HG02852 (cell line): Measurements from ENCODE around the gene SLC26A4.
"Not testable (repeated sequence)": the region's sequence is repeated elsewhere in the genome, so short reads cannot be mapped to it uniquely, and the experiment has no call there.

ENCODE experiments used
- ATAC-seq: cut with Tn5 transposase; IDR thresholded peaks from one replicate; pipeline ENCODE4 v1.9.1; 2021; ENCODE audit warnings: mild to moderate bottlenecking, moderate library complexity; ENCODE audit not compliant: unreplicated experiment

SLC26A4 gene

DNA sequence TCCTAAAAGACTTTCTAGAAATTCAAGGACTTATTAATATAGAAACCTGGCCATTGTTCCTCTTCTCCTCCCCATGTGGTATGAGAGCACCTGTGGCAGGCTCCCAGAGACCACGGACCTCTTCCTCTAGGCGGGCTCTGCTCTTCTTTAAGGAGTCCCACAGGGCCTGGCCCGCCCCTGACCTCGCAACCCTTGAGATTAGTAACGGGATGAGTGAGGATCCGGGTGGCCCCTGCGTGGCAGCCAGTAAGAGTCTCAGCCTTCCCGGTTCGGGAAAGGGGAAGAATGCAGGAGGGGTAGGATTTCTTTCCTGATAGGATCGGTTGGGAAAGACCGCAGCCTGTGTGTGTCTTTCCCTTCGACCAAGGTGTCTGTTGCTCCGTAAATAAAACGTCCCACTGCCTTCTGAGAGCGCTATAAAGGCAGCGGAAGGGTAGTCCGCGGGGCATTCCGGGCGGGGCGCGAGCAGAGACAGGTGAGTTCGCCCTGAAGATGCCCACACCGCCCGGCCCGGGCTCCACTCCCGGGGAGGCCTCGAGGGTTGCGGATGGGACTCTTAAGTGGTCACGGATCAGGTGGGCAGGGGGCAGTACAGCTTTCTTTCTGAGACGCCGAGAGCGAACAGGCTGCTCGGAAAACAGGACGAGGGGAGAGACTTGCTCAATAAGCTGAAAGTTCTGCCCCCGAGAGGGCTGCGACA is at the start of gene SLC26A4:
SLC26A4 (plus strand) TSS at position 448 of the 700 bp plus-strand sequence. CDS start 814 bp downstream, outside the sequence.
- ATAC-seq, result no peak

DNA sequence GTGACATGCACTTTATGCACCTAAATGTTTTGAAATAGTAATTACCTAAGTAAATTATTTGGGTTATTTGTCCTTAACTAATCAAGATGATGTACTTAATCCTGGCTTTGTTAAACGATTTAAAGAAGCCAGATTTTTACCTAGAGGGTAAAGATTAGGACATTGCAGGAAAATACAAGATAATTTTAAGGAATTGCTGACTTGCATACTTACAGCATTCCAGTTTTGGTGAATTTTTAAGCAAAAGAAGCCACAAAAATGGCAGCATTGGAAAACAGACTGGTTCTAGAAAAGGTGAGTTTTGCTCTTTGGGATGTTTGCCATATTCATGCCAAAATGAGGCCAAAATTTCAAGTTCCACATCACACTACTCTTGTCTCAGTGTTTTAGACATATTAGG is 47.2 kb upstream of the SLC26A4 start:
- no peak for ATAC-seq

DNA sequence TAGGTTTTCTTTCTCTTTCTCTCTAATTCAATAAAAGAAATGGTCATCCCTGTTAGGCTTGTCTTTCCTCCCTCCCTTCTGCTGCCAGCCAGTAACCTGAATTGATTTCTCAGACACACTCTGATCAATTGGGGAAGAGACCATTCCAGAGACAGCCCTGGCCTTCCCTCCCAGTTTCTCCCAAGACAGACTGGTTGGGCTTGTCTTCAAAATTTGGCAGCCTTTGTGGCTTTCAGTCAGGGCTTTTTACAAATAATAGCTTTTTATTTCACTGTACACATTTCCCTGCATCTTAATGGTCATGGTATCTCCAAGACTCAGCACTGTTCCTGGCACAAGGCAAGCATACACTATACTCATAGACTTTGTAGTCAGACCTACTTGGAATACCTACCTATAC is 46.7 kb upstream of the SLC26A4 start:
- ATAC-seq, result no peak

DNA sequence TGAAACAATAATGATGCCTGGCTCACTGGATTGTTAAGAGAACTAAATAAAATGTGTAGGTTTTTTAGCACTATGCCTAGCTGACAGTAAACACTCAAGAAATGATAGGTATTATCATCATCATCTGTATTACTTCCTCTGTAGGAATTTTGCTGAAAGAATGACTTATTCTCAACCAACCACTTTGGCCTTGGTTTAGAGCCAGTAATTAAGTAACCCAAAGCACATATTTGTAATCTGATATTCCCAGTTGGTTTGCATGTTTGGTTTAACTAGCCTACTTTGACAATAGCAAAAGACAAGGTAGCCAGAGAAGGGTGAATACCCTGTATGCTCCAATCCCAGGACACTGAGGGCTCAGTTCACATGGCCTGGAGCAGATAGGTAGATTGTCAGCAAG is 46.2 kb upstream of the SLC26A4 start:
- ATAC-seq, result no peak

DNA sequence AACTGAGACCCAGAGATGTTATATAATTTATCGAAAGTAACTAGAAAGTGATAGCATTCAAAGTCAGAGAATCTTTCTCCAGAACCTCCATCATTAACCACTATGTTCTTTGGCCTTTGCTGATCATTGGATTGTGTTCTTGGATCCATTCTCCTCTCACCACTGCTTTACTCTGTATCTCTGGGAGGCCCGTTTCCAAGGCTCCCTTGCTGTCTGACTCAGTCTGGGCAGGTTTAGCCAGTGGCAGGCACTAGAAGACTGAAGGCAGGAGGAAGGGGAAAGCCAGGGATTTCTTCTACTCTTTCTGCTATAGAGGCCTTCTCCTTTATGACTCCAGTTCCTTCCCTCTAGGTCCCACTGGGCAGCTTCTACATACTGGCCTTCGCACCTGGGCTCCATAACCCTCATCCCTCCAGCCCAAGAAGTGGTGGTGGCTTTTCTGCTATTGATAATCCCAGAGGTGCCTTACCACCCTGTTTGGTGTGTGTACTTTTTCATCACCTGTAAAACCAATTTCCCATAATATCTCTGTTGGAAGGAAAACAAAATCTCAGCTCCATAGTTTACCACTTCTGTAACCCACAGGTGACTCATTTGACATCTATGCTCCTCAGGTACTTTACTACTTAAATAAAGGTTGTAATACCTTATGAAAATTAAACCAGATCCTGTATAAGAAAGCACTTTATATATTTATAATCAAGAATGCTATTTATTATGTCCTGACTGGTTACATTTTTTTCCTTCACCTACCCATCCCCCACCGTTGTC is 44.5 kb upstream of the SLC26A4 start:
- ATAC-seq, result no peak

DNA sequence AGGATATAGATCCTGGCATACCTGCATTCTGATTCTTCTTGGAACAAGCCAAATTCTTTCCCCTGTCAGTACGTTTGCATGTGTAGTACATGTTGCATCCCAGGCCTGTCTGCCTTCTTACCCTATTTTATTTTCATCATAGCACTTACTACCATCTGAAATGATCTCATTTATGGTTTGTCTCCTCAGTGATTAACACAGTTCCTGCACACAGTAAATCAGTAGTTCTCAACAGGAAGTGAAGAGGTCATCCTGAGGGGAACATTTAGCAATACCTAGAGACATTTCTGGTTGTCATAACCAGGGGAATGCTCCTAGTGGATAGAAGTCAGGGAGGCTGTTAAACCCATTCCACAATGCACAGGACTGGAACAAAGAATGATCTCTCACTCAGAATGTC is 38.2 kb upstream of the SLC26A4 start:
- ATAC-seq, result no peak

DNA sequence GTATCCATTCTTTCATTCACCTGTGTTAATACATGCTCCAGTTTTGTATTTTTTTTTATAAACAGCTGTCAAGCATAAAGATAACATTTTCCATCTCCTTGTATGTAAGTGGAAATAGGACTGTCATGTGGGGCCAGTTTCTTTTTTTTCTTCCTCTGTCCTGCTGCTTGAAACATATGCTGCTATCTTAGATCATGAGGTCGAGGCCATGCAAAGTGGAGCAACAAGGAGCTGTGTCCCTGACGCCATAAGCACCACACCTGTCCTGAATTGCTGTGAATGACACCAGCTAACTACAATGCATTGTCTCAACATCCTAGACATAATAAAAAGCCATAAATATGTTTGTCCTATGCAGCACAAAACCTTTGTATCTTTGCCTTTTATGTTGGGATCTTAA is 37.7 kb upstream of the SLC26A4 start:
- ATAC-seq, result no peak

DNA sequence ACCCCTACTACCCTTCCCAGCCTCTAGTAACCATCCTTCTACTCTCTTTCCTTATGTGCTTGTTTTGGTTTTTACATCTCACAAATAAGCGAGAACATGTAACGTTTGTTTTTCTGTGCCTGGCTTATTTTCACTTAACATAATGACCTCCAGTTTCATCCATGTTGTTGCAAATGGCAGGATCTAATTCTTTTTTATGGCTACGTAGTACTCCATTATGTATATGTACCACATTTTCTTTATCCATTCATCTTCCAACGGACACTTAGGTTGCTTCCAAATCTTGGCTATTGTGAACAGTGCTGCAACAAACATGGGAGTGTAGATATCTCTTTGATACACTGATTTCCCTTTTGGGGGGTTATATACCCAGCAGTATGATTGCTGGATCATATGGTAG is 33.6 kb upstream of the SLC26A4 start:
- ATAC-seq, result no peak

DNA sequence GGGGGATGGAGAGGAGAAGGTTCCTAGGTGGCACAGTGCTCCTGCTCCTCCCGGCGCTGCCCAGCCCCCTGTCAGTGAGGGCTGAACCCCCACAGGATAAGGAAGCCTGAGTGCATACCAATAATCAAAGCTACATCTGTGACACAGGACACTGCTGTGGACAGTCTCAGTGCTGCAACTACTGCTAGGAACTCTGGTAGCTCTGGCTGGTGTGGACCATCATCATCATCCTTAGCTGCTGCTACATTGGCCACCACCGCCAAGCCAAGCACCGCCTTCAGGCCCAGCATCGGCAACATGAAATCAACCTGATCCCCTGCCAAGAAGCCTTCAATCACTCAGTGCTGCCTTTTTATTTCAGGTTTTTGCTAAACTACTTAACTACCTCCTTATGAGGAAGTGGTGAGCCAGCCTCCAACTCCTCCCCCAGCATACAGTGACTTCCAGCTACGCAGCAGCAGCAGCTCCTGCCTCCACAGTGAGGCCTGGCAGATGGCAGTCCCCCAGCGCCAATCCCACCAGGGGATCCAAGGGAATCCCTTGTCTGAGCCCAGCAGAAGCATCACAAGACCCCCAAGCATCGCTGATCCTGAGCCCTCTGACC is 32.1 kb upstream of the SLC26A4 start:
- ATAC-seq, result no peak

DNA sequence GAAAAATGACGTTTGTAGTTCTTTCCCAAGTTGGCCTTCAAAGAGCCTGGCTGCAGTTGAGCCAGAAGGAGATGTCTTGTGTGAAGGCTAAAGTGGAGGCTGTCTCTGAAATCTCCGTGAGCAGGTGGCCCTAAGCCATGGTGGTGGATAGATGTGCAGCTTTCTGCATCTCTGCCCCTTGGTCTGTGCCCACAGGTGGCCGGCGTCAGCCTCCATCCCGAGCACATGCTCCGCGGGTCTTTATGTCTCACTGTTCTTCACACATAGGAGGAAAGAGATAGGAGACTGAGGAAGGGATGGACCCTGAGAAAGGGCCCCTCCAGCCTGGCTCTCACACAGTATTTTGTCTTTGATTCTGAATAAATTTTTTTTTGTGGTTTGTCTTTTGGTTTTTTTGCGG is 30.3 kb upstream of the SLC26A4 start:
- ATAC-seq, result no peak

DNA sequence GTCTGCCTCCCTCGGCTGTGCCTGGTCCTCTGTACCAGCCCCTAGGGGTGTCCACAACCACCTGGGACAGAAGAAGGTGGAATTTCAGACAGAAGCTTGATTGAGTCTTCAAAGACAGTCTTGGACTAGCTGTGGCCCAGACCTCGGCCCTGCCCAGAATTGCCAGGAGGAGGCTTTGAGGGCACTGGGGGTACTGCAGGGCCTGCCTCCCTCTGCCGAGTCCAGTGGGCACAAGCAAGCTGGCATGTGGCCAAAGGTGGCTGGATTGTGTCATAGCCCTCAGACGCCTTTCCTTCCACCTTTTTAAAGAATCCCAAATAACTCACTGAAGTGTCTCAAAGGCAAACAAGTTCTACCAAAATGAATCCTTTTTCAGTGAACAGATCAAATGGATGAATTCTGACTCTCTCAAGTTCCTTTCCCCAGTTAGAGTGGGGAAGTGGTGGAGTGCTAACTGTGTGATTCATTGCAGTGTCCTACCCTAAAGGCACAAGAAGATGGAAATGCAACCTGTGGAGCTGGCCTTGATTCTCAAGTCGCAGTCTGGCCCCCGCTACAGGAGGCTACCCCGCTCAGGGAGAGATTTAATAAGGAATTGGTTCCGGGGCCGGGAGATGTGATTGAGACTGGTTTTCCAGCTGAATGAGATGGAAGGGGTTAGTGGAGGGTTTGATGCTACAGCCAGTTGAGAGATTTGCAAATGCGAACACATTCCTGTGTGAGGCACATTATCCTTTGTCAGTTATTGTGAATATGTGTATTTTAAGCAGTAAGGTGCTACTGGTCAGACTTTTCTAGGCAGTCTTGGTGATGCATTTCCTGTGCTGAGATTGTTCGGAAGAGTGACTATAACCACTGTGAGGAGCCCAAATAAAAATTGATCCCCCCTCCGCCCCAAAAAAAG is 28.8 kb upstream of the SLC26A4 start:
- no peak for ATAC-seq

DNA sequence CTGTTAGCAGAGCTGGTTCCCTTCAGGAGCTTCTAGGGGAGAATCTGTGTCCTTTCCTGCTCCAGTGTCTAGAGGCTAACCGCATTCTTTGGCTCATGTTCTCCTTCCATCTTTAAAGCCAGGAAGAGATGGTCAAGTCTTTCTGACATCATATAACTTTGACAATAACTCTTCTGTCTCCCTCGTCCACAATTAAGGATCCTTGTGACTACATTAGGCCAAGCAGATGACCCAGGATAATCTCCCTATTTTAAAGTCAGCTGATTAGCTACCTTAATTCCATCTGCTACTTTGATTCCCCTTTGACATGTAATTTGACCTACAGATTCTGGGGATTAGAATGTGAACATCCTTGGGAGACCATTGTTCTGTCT is 28.1 kb upstream of the SLC26A4 start:
- ATAC-seq, result no peak

DNA sequence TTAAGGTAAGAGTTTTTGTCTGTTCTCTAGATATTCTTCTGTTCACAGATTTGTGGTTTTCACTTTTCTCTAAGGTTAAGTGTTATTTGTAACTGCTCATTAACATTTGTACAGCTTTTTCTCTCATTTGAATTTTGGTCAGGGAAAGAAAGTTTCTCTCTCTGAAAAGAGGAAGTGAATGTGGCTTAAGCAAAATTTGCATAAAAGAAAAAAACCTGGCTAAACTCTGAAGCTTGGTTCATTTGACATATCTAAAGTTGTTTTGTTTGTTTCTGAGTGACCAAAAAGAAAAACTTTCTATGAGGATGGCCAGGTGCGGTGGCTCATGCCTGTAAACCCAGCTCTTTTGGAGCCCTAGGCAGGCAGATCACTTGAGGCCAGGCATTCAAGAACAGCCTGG is 22.0 kb upstream of the SLC26A4 start:
- peak; percentile 93 for ATAC-seq

DNA sequence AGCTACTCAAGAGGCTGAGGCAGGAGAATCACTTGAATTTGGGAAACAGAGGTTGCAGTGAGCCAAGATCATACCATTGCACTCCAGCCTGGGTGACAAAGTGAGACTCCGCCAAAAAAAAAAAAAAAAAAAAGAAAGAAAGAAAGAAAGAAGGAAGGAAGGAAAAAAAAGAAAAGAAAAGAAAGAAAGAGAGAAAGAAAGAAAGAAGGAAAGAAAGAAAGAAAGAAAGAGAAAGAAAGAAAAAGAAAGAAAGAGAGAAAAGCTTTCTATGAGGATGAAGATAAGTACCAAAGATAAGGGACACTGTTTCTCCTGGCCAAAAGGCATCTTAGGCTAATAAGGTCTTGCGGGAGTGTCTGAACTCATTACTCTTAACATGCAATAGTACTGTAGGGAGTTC is 21.6 kb upstream of the SLC26A4 start:
- ATAC-seq, result not testable (repeated sequence)

DNA sequence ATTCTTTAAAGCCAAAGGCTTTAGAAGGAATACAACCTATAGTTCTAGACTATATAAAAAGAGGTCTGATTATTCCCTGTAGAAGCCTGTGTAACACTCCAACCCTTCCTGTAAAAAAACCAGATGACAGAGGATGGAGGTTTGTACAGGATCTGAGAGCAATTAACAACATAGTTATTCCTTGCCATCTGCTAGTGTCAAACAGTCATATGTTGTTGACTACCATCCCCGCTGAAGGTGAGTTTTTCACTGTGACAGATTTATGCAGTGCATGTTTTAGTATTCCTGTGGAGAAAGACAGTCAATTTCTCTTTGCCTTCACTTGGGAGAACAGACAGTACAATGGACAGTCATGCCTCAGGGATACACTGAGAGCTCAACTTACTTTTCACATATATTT is 19.0 kb upstream of the SLC26A4 start:
- no peak for ATAC-seq

DNA sequence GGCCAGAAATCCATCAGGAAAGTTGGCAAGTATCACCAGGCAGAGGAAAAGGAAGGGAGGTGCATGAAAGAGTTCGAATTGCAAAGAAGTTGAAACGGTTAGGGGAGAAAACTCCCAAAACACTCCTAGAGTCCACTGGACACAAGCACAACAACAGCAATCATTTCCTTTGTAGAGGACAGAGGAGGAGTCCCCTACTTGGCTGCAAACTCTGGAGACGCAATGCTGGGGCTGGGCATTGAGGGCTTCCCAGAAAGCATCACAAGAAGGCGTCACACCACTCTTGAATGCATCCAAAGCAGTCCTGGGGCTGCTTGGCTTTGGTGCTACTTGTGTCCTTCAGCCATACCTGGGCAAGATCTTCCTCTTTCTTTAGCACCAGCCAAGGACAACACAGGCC is 18.1 kb upstream of the SLC26A4 start:
- ATAC-seq, result no peak

DNA sequence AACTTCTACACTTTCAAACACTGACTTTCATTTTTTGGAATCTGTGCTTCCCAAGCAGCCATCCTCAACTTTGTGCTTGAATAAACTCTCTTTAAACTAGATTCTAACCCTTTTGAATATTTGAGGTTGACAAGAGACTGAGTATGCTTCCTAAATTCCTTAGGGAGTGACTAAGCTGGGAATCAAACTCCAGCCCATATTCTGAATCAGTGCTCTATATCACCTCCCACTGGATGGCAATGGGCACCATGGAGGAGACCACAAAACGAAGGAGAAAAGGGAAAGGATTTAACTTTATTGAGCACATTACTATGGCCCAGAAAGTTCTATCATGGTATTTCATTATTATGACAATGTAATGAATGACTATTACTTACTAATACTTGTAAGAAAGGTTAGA is 17.2 kb upstream of the SLC26A4 start:
- ATAC-seq, result no peak

DNA sequence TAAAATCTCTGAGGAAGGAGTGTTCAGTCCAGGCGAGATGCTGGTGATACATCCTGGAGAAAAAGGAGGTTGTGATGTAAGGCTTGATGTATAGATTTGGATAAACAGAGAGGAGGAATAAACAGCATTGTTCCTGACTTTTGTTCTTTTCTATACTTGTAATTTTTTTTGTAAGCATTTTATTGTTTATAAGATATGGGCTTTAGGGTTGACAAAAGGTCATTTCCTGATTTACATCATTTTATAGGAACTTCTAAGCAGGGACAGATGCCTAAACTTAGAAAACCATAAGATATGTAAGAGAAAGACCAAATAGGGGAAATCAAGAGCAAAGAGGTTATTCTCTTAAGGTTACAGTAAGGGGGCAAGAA is 16.7 kb upstream of the SLC26A4 start:
- ATAC-seq, result no peak

DNA sequence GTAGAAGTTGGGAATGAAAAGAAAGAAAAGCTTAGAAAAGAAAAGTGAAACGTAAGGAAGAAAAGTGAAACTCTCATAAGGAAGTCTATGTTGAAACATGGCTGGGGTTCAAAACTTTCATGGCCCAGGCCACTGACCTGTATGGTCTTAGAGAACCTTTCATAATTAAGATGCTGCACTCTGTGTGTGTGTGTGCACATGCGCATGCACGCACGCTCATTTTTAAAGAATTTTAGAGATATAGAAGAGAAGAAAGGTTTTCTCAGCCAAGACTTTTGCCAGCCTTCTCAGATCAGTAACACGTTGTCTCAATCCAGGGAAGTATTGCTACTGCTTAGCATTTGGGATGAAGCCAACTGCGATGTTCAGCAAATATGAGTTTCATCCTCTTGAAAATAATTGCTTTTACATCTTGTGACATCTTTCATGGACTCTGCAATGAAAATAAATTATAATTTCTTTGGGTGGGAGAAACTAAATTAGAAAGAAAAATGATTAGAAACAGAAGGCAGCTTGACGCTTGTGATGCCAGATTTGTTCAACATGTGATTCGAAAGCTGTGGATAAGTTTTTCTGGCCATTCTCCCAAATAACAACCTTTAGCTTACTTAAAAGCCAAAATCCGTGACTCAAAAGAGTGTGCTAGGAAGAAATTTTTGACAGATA is 16.2 kb upstream of the SLC26A4 start:
- ATAC-seq, result no peak

DNA sequence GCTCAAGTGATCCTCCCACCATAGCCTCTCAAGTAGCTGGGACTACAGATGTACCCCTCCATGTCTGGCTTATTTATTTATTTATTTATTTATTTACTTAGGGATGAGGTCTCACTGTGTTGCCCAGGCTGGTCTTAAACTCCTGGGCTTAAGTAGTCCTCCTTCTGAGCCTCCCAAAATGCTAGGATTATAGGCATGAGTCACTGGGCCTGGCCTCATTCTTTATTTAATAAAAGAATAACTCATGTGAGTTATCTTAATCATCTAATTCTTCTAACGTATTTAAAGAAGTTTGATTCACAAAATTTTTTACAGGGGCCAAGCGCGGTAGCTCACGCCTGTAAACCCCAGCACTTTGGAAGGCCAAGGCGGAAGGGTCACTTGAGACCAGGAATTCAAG is 8.0 kb upstream of the SLC26A4 start:
- ATAC-seq, result no peak

DNA sequence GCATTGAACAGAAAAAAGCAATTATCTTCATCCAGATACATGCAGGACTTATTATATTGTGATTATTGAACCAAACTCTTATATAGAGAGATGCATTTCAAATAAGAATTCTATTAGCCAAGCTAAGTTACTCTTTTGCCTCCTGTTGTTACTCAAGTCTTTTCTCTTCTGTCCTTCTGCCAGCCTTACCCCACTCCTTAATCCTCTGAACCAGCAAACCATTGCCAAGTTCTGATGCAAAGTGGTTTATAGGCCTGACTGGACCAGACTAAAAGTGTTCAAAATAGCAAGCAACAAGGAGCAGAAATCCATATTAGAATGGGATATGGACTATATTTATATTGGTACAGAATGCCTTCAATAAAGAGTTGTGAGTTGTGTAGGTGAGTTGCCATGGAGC is 2.2 kb upstream of the SLC26A4 start:
- no peak for ATAC-seq
